ENCODE results near the gene MACROD1. TPM values are rescaled to one million over a fixed set of nuclear protein-coding genes. Genes with fewer than 3 reads are reported as not detected.

Gene MACROD1
- total RNA-seq, 1 donor from 2014 or later, result 3.4 TPM

DNA sequence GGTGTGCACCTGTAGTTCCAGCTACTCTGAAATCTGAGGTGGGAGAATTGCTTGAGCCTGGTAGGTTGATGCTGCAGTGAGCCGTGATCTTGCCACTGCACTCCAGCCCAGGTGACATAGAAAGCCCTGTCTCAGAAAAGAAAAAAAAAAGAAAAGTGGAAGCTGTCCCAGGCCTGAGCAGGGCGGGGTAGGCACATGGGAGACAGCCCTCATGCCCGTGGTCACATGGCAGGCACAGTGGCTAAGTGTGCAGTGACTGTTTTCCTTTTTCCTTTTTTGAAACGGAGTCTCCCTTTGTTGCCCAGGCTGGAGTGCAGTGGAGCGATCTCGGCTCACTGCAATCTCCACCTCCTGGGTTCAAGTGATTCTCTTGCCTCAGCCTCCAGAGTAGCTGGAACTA, 171.9 kb downstream of the MACROD1 start:
- Mint-ChIP-seq H3K9me3 (ENCODE audit: unreplicated experiment) (no peaks in the 10 kb centered on the region), H3K36me3 (ENCODE audit: low read depth, unreplicated experiment) (peaks cover 12% of the 10 kb centered on the region), H3K4me1 (ENCODE audit: low read depth, unreplicated experiment) (peaks cover 3% of the 10 kb centered on the region), H3K27me3 (ENCODE audit: low read depth, unreplicated experiment) (no peaks in the 10 kb centered on the region), H3K27ac (ENCODE audit: unreplicated experiment) (no peak overlapping the region), H3K4me3 (ENCODE audit: unreplicated experiment) (no peak overlapping the region)
- peaks cover 84% of the 10 kb centered on the region for H4K20me1 ChIP-seq (ENCODE audit: insufficient read depth, low read length)
- no peaks in the 10 kb centered on the region for H3K4me1 ChIP-seq (ENCODE audit: insufficient read depth, low read length)
- H3K27ac ChIP-seq (ENCODE audit: low read depth, low read length), result no peak overlapping the region
- DNase-seq (ENCODE audit: low read depth), result no peak
- H3K9ac ChIP-seq (ENCODE audit: low read length), result no peak overlapping the region
- H3K79me2 ChIP-seq (ENCODE audit: insufficient read depth, low read length), result peaks cover 22% of the 10 kb centered on the region
- no peak for FAIRE-seq
- no peaks in the 10 kb centered on the region for H3K27me3 ChIP-seq (ENCODE audit: insufficient read depth, low read length)
- H2AFZ ChIP-seq (ENCODE audit: low read depth, low read length), result no peak overlapping the region
- H3K36me3 ChIP-seq (ENCODE audit: insufficient read depth, low read length), result peaks cover 4% of the 10 kb centered on the region
- no peaks in the 10 kb centered on the region for H3K9me3 ChIP-seq (ENCODE audit: insufficient read depth, low read depth, low read length)
- no peak overlapping the region for H3K4me3 ChIP-seq (ENCODE audit: insufficient read depth, low read depth, low read length)
- TF ChIP-seq EZH2 (IDR thresholded peaks at IDR 0.05; ENCODE audit: insufficient read depth, low read length) (no peak), CTCF (IDR thresholded peaks at IDR 0.05; ENCODE audit: insufficient read depth, low read depth, low read length) (no peak)
- no peak overlapping the region for H3K4me2 ChIP-seq (ENCODE audit: low read length)

DNA sequence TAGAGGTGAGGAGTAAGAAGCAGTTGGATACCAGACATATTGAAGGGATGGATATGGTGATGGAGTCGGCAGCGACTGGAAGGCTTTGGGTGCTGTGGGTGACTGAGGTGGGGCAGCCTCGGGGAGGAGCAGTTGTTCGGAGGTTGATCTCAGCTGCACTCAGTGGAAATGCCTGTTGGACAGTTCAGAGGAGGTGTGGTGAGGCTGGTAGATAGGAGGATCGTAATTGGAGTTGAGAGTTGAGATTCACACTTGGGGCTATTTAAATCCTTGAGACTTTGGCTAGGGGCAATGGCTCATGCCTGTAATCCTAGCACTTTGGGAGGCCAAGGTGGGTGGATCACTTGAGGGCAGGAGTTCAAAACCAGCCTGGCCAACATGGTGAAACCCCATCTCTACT, 172.8 kb downstream of the MACROD1 start:
- H2AFZ ChIP-seq (ENCODE audit: low read depth, low read length), result no peak overlapping the region
- no peak overlapping the region for H3K27ac ChIP-seq (ENCODE audit: low read depth, low read length)
- FAIRE-seq, result no peak
- peaks cover 3% of the 10 kb centered on the region for H3K4me1 Mint-ChIP-seq (ENCODE audit: low read depth, unreplicated experiment)
- peaks cover 82% of the 10 kb centered on the region for H4K20me1 ChIP-seq (ENCODE audit: insufficient read depth, low read length)
- peak overlapping the region; percentile 35 for H3K27ac Mint-ChIP-seq (ENCODE audit: unreplicated experiment)
- H3K9ac ChIP-seq (ENCODE audit: low read length), result no peak overlapping the region
- H3K4me3 ChIP-seq (ENCODE audit: insufficient read depth, low read depth, low read length), result no peak overlapping the region
- H3K4me3 Mint-ChIP-seq (ENCODE audit: unreplicated experiment), result no peak overlapping the region
- H3K36me3 Mint-ChIP-seq (ENCODE audit: low read depth, unreplicated experiment), result peaks cover 12% of the 10 kb centered on the region
- peaks cover 31% of the 10 kb centered on the region for H3K79me2 ChIP-seq (ENCODE audit: insufficient read depth, low read length)
- DNase-seq (ENCODE audit: low read depth), result no peak
- no peaks in the 10 kb centered on the region for H3K9me3 Mint-ChIP-seq (ENCODE audit: unreplicated experiment)
- H3K36me3 ChIP-seq (ENCODE audit: insufficient read depth, low read length), result peaks cover 8% of the 10 kb centered on the region
- TF ChIP-seq CTCF (IDR thresholded peaks at IDR 0.05; ENCODE audit: insufficient read depth, low read depth, low read length) (no peak), EZH2 (IDR thresholded peaks at IDR 0.05; ENCODE audit: insufficient read depth, low read length) (no peak)
- H3K4me2 ChIP-seq (ENCODE audit: low read length), result no peak overlapping the region
- no peaks in the 10 kb centered on the region for H3K27me3 Mint-ChIP-seq (ENCODE audit: low read depth, unreplicated experiment)
- no peaks in the 10 kb centered on the region for H3K4me1 ChIP-seq (ENCODE audit: insufficient read depth, low read length)
- no peaks in the 10 kb centered on the region for H3K27me3 ChIP-seq (ENCODE audit: insufficient read depth, low read length)
- no peaks in the 10 kb centered on the region for H3K9me3 ChIP-seq (ENCODE audit: insufficient read depth, low read depth, low read length)

DNA sequence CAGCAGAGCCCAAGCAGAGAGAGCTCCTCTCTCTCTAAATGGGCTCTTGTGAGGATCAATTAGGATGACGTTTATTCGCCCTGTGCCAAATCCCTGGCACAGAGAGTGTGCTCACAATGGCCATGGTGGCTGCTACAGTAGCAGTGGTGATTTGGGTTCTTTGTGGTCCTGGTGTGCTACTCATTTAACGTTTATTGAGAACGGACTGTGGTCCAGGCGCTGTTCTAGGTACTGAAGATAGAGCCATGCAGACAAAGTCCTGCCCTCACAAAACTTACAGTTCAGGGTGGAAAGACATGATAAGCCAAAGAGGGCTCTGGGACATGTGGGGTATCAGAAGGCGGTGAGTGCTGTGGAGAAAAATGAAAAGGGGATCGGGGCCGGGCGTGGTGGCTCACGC, 174.4 kb downstream of the MACROD1 start:
- Histone ChIP-seq H2AFZ (ENCODE audit: low read depth, low read length) (no peak overlapping the region), H3K27me3 (ENCODE audit: insufficient read depth, low read length) (no peaks in the 10 kb centered on the region), H3K36me3 (ENCODE audit: insufficient read depth, low read length) (peaks cover 10% of the 10 kb centered on the region), H3K4me2 (ENCODE audit: low read length) (no peak overlapping the region), H3K79me2 (ENCODE audit: insufficient read depth, low read length) (peaks cover 47% of the 10 kb centered on the region), H3K27ac (ENCODE audit: low read depth, low read length) (no peak overlapping the region), H3K4me3 (ENCODE audit: insufficient read depth, low read depth, low read length) (no peak overlapping the region), H4K20me1 (ENCODE audit: insufficient read depth, low read length) (peaks cover 79% of the 10 kb centered on the region), H3K9ac (ENCODE audit: low read length) (no peak overlapping the region), H3K4me1 (ENCODE audit: insufficient read depth, low read length) (peaks cover 9% of the 10 kb centered on the region), H3K9me3 (ENCODE audit: insufficient read depth, low read depth, low read length) (no peaks in the 10 kb centered on the region)
- H3K4me3 Mint-ChIP-seq (ENCODE audit: unreplicated experiment), result no peak overlapping the region
- H3K27me3 Mint-ChIP-seq (ENCODE audit: low read depth, unreplicated experiment), result no peaks in the 10 kb centered on the region
- TF ChIP-seq CTCF (IDR thresholded peaks at IDR 0.05; ENCODE audit: insufficient read depth, low read depth, low read length) (no peak), EZH2 (IDR thresholded peaks at IDR 0.05; ENCODE audit: insufficient read depth, low read length) (no peak)
- H3K4me1 Mint-ChIP-seq (ENCODE audit: low read depth, unreplicated experiment), result peaks cover 8% of the 10 kb centered on the region
- no peak for DNase-seq (ENCODE audit: low read depth)
- no peak for FAIRE-seq
- H3K36me3 Mint-ChIP-seq (ENCODE audit: low read depth, unreplicated experiment), result peaks cover 17% of the 10 kb centered on the region
- H3K9me3 Mint-ChIP-seq (ENCODE audit: unreplicated experiment), result no peaks in the 10 kb centered on the region
- no peak overlapping the region for H3K27ac Mint-ChIP-seq (ENCODE audit: unreplicated experiment)

Data from astrocyte (in vitro differentiated cells and primary cell).